HFFc6 (cell line): Measurements from ENCODE around the gene BRD7. TPM values are rescaled to one million over a fixed set of nuclear protein-coding genes. Genes with fewer than 3 reads are reported as not detected.

Experiments
- DNase-seq: peaks from one replicate; pipeline ENCODE4 v3.0.0-alpha.2; 2018
- H3K27ac Mint-ChIP-seq: 2 replicates; pipeline ENCODE4 v1.8.0; 2020; ENCODE audit warnings: mild to moderate bottlenecking, mixed read lengths
- H3K27me3 Mint-ChIP-seq: 2 replicates; pipeline ENCODE4 v1.8.0; 2021; ENCODE audit warnings: mild to moderate bottlenecking, moderate library complexity, mixed read lengths; ENCODE audit not compliant: insufficient read depth
- H3K36me3 Mint-ChIP-seq: 2 replicates; pipeline ENCODE4 v1.8.0; 2021; ENCODE audit warnings: low read depth, mixed read lengths
- H3K4me1 Mint-ChIP-seq: 2 replicates; pipeline ENCODE4 v1.8.0; 2020; ENCODE audit warnings: low read depth, mixed read lengths
- H3K4me3 Mint-ChIP-seq: 2 replicates; pipeline ENCODE4 v1.8.0; 2020; ENCODE audit warnings: mild to moderate bottlenecking, moderate library complexity, mixed read lengths
- H3K9me3 Mint-ChIP-seq: 2 replicates; pipeline ENCODE4 v1.8.0; 2020; ENCODE audit warnings: mild to moderate bottlenecking, mixed read lengths
- CTCF ChIP-seq: fragments of 200-600 bp; sonication (generic); IDR thresholded peaks from 2 replicates; pipeline ENCODE4 v1.5.0; 2021; ENCODE audit warnings: antibody characterized with exemption, mild to moderate bottlenecking
- total RNA-seq, 6 experiments: library from RNA; stranded (reverse); fragmentation: NEBNext Ultra II Directional; extraction: Animal tissue kit (Norgen Biotek cat#: 25700); gene quantifications; 2 replicates in 1 of 6; 3 replicates in 5 of 6; pipeline ENCODE4 v1.2.3, GENCODE V29; 2021

BRD7 gene
- total RNA-seq, 6 experiments from 2014 or later: 50.5 to 65.0 (median 63.0) TPM

GRCh38 chr16:50363656-50364055 is 5.1 kb downstream of the BRD7 start:
- H3K36me3 Mint-ChIP-seq: peaks cover 20% of the 10 kb centered on the region

DNA sequence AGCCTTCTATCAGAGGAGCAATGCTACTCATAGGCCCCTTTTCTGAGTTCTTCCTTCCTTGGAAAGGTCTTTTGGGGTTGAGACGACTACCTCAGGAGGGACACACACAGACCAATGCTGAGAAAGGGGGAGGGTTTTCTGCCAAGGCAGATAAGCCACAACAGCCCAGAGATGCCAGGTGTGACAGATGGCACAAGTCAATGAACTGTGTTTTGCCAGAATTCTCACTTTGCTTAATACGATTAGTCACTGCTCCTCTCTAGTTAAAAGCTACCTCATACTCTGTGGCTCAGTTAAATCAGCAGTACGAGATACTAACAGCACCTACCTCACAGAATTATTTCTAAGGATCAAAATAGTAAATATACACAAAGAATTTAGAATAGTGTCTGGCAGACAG is 8.0 kb downstream of the BRD7 start:
- H3K4me3 Mint-ChIP-seq: no peak overlapping the region
- H3K27me3 Mint-ChIP-seq: no peaks in the 10 kb centered on the region; the same call in none of the 2 replicates
- H3K27ac Mint-ChIP-seq: peak overlapping the region; percentile 29; the same call in 1 of the 2 replicates
- H3K36me3 Mint-ChIP-seq: peaks cover 14% of the 10 kb centered on the region
- H3K4me1 Mint-ChIP-seq: peaks cover 16% of the 10 kb centered on the region
- no peaks in the 10 kb centered on the region for H3K9me3 Mint-ChIP-seq
- TF ChIP-seq CTCF: no peak
- DNase-seq: no peak

More at GRCh38 chr16:50363656-50364055, 5.1 kb downstream of the BRD7 start:
- Mint-ChIP-seq H3K4me3 (no peak overlapping the region), H3K27me3 (no peaks in the 10 kb centered on the region; the same call in 1 of the 2 replicates), H3K27ac (no peak overlapping the region), H3K4me1 (peaks cover 33% of the 10 kb centered on the region), H3K9me3 (no peaks in the 10 kb centered on the region)
- DNase-seq: no peak
- no peak for TF ChIP-seq CTCF

DNA sequence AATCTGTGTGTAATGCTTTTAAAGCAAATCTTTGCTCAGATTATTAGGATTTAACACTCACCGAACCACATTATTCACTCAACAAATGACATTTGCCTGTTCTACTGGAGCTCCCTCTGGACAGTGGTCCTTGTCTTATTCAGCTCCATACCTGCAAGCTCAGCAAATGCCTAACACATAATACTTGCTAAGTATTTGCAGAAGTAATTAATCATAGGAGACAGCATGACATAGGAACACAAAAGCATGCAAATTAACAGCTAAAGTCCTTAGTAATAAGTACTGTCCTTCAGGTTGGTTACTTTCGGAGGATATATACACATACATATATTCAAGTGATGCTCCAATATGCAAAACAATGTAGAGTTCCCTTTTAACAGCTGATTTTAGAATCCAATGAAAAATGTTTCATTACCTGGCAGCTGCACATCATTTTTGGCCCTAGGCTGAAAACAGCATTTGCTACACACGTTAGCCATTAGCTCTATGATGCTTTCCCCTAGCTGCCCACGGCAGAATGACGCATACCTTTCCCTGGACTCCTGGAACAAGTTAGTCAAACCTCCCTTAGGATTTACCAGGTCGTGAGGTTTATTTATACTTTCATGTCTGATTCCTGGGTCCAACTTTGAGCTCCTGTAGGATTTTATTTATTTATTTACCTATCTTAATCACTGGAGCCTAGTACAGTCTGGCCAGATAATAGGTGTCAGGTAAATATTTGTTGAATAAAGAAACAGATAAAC is 8.6 kb downstream of the BRD7 start:
- no peak for TF ChIP-seq CTCF
- Mint-ChIP-seq H3K27ac (peak overlapping the region; percentile 29), H3K9me3 (no peaks in the 10 kb centered on the region), H3K4me3 (no peak overlapping the region), H3K36me3 (peaks cover 16% of the 10 kb centered on the region), H3K4me1 (peaks cover 10% of the 10 kb centered on the region), H3K27me3 (no peaks in the 10 kb centered on the region; the same call in 1 of the 2 replicates)
- no peak for DNase-seq

DNA sequence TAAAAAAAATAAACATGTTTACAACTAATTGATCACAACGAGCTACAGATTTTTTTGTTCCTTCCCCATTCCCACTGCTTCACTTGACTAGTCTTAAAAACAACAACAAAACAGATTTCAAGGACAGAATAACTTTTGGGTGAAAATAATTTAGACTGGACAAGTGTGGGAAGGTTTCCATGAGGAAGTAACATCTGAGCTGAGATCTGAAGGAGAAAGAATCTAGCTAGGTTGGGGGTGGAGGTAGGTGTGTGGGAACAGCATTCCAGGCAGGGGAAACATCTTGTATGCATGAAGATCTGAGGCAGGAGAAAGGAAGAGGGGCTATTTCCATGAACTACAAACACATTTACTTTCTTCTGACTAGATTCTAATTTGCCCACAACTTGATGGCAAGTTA is 9.2 kb downstream of the BRD7 start:
- H3K27me3 Mint-ChIP-seq: no peaks in the 10 kb centered on the region; the same call in 1 of the 2 replicates
- no peaks in the 10 kb centered on the region for H3K9me3 Mint-ChIP-seq
- TF ChIP-seq CTCF: no peak
- no peak for DNase-seq
- no peak overlapping the region for H3K4me3 Mint-ChIP-seq
- peaks cover 19% of the 10 kb centered on the region for H3K36me3 Mint-ChIP-seq
- H3K4me1 Mint-ChIP-seq: peaks cover 10% of the 10 kb centered on the region
- H3K27ac Mint-ChIP-seq: peak overlapping the region; percentile 10

DNA sequence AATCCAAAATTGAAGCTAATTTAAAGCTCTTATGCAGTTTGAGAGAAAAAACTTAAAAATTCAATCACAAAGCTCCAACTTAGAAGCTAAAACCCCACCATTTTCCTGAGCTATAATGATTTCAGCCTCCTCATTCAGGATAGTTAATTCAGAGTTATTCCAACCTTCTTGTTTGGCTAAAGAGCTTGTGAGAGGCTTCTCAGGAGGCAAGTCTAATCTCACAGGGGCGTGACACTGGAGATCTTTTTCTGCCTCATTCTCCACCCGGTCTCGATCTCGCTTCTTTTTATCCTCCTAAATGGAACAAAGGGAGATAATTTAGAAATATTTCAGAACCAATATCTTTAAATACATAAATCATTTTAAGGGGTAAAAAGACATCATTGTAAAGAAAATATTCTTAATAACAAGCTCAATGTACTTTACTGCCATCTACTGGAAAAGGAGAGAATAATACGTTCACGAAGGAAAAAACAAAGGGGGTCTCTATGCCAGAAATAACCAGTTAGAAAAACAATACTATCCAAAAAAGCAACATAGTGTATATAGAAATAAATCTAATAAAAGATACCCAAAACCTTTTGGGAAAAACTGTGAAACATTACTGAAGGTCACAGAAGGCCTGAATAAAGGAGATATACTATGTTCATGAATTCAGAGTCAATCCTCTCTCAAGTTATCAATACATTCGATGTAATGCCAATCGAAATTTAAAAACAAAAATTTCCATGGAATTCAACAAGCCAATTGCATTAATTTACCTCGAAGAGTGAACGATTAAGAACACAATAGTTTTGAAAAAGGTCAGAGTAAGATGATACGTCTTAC is 13.9 kb downstream of the BRD7 start:
- no peaks in the 10 kb centered on the region; the same call in 1 of the 2 replicates for H3K27me3 Mint-ChIP-seq
- peaks cover 28% of the 10 kb centered on the region for H3K4me1 Mint-ChIP-seq
- no peak overlapping the region for H3K4me3 Mint-ChIP-seq
- no peaks in the 10 kb centered on the region for H3K9me3 Mint-ChIP-seq
- no peak for DNase-seq
- peak; percentile 86 for TF ChIP-seq CTCF
- H3K27ac Mint-ChIP-seq: peak overlapping the region; percentile 29; the same call in 1 of the 2 replicates
- peaks cover 21% of the 10 kb centered on the region for H3K36me3 Mint-ChIP-seq
